ENCODE measurements around the gene CCSER2.

GRCh38 chr10:84511106-84511505, 182.7 kb downstream of the CCSER2 start:
- TF ChIP-seq CTCF (IDR thresholded peaks at IDR 0.05) (no peak), EP300 (IDR thresholded peaks at IDR 0.05) (no peak)

All from tibial nerve (tissue), 4 donors.